ENCODE results near the gene ECHDC3. TPM values are rescaled to one million over a fixed set of nuclear protein-coding genes. Genes with fewer than 3 reads are reported as not detected.
A peak's percentile ranks its signal among the peaks of the same experiment; 100 is the strongest.

The ECHDC3 gene
- total RNA-seq, 1 donor from 2014 or later = 2.1 TPM

- Mint-ChIP-seq H3K4me3 (no peak overlapping the region), H3K9me3 (peaks cover 2% of the 10 kb centered on the region), H3K4me1 (peaks cover 9% of the 10 kb centered on the region), H3K36me3 (no peaks in the 10 kb centered on the region), H3K27me3 (ENCODE audit: insufficient read depth, low read depth) (peaks cover 4% of the 10 kb centered on the region), H3K27ac (no peak overlapping the region)
- Histone ChIP-seq H3K27ac (no peak overlapping the region), H4K20me1 (ENCODE audit: low read depth) (no peaks in the 10 kb centered on the region), H2AFZ (replicated peaks) (no peak overlapping the region), H3K9ac (no peak overlapping the region), H3K9me3 (ENCODE audit: low read depth) (no peaks in the 10 kb centered on the region), H3K4me1 (peaks cover 11% of the 10 kb centered on the region), H3K4me3 (no peak overlapping the region), H3K36me3 (no peaks in the 10 kb centered on the region), H3K79me2 (ENCODE audit: low read depth) (no peaks in the 10 kb centered on the region), H3K27me3 (no peaks in the 10 kb centered on the region), H3F3A (ENCODE audit: low read depth) (peaks cover 5% of the 10 kb centered on the region), H3K4me2 (no peak overlapping the region)
- DNase-seq (ENCODE audit: low spot score) = no peak
- TF ChIP-seq CTCF (IDR thresholded peaks at IDR 0.05) (no peak), EZH2 (IDR thresholded peaks at IDR 0.05) (no peak), EZH2phosphoT487 (IDR thresholded peaks at IDR 0.05) (no peak)
Observed at GRCh38 chr10:11808808-11809207, 66.6 kb downstream of the ECHDC3 start.

GRCh38 chr10:11810313-11810766, 68.2 kb downstream of the ECHDC3 start:
- Histone ChIP-seq H3K27ac (no peak overlapping the region), H3K9me3 (ENCODE audit: low read depth) (no peaks in the 10 kb centered on the region), H3K4me1 (peaks cover 11% of the 10 kb centered on the region), H3K36me3 (no peaks in the 10 kb centered on the region), H3K79me2 (ENCODE audit: low read depth) (no peaks in the 10 kb centered on the region), H4K20me1 (ENCODE audit: low read depth) (no peaks in the 10 kb centered on the region), H3K9ac (peak overlapping the region; percentile 27), H3K4me3 (no peak overlapping the region), H2AFZ (replicated peaks) (peak overlapping the region; percentile 29), H3F3A (ENCODE audit: low read depth) (peaks cover 5% of the 10 kb centered on the region), H3K4me2 (peak overlapping the region; percentile 38), H3K27me3 (no peaks in the 10 kb centered on the region)
- DNase-seq (ENCODE audit: low spot score) = no peak
- Mint-ChIP-seq H3K4me3 (no peak overlapping the region), H3K36me3 (no peaks in the 10 kb centered on the region), H3K27ac (peak overlapping the region; percentile 84), H3K9me3 (no peaks in the 10 kb centered on the region), H3K27me3 (ENCODE audit: insufficient read depth, low read depth) (peaks cover 4% of the 10 kb centered on the region), H3K4me1 (peaks cover 9% of the 10 kb centered on the region)
- no peak for TF ChIP-seq EZH2phosphoT487 (IDR thresholded peaks at IDR 0.05)
- TF ChIP-seq EZH2 (IDR thresholded peaks at IDR 0.05) = no peak
- no peak for TF ChIP-seq CTCF (IDR thresholded peaks at IDR 0.05)

- peak overlapping the region; percentile 38 for H3K4me2 ChIP-seq
- peaks cover 9% of the 10 kb centered on the region for H3K4me1 Mint-ChIP-seq
- DNase-seq (ENCODE audit: low spot score) = no peak
- no peaks in the 10 kb centered on the region for H3K79me2 ChIP-seq (ENCODE audit: low read depth)
- H3K27ac ChIP-seq = no peak overlapping the region
- no peaks in the 10 kb centered on the region for H4K20me1 ChIP-seq (ENCODE audit: low read depth)
- peaks cover 4% of the 10 kb centered on the region for H3K27me3 Mint-ChIP-seq (ENCODE audit: insufficient read depth, low read depth)
- H3K4me1 ChIP-seq = peaks cover 11% of the 10 kb centered on the region
- no peak overlapping the region for H3K9ac ChIP-seq
- H3K36me3 ChIP-seq = no peaks in the 10 kb centered on the region
- no peaks in the 10 kb centered on the region for H3K9me3 ChIP-seq (ENCODE audit: low read depth)
- H3F3A ChIP-seq (ENCODE audit: low read depth) = peaks cover 5% of the 10 kb centered on the region
- no peaks in the 10 kb centered on the region for H3K9me3 Mint-ChIP-seq
- H3K27me3 ChIP-seq = no peaks in the 10 kb centered on the region
- H3K27ac Mint-ChIP-seq = no peak overlapping the region
- TF ChIP-seq CTCF (IDR thresholded peaks at IDR 0.05) = no peak
- TF ChIP-seq EZH2 (IDR thresholded peaks at IDR 0.05) = no peak
- no peak for TF ChIP-seq EZH2phosphoT487 (IDR thresholded peaks at IDR 0.05)
- no peak overlapping the region for H3K4me3 Mint-ChIP-seq
- H2AFZ ChIP-seq (replicated peaks) = peak overlapping the region; percentile 29
- no peaks in the 10 kb centered on the region for H3K36me3 Mint-ChIP-seq
- H3K4me3 ChIP-seq = no peak overlapping the region
Observed at GRCh38 chr10:11810973-11811372, 68.8 kb downstream of the ECHDC3 start.

Data from neural progenitor cell (in vitro differentiated cells).